HG02938 (cell line): ENCODE measurements around the gene SPHKAP.
"Not testable (repeated sequence)": the region's sequence is repeated elsewhere in the genome, so short reads cannot be mapped to it uniquely, and the experiment has no call there.

Experiments used
- ATAC-seq: cut with Tn5 transposase; IDR thresholded peaks from one replicate; pipeline ENCODE4 v1.9.1; 2021; ENCODE audit warnings: mild to moderate bottlenecking, moderate library complexity; ENCODE audit not compliant: unreplicated experiment

The SPHKAP gene

GRCh38 chr2:228039752-228040534 lies 141.5 kb downstream of the SPHKAP start:
- ATAC-seq = peak; percentile 97

- no peak for ATAC-seq
Observed at GRCh38 chr2:228038967-228039366, 142.5 kb downstream of the SPHKAP start.

- no peak for ATAC-seq
Observed at GRCh38 chr2:228037915-228038314, 143.6 kb downstream of the SPHKAP start.

DNA sequence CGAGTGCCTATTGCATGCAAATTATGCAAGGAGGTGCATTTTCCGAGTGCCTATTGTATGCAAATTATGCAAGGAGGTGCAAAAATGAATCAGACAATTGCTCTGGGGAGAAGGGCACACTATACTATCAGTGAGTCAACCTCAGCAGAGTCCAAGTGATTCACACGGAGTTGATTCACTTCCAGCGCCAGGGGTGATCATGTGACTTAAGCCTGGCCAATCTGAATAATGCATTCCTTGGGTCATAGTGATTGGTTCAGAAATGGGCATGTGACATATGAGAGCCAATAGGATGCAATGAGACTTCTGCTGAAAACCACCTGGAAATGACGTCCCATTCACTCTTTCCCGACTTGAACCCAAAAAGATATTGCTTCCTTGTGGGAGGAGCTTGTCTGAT lies 157.9 kb downstream of the SPHKAP start:
- ATAC-seq = no peak

DNA sequence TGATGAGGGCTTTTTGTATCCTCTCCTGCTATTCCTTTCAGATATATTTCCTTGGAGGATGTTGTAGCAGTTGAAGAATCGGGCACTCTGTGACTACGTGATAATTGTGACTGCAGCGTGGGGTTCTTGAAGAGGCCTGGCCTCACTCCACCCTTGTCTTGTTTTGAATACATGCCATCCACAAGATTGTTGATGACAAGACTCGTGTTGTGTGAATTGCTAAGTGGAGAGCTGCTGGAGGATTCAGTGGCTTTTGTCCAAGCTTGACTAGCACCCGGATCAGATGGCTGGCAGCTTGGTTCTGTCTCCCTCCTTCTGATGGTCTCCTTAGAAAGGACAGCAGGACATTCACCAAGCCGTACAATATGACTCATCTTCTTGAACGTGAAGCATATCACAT lies 163.2 kb downstream of the SPHKAP start:
- ATAC-seq = no peak

DNA sequence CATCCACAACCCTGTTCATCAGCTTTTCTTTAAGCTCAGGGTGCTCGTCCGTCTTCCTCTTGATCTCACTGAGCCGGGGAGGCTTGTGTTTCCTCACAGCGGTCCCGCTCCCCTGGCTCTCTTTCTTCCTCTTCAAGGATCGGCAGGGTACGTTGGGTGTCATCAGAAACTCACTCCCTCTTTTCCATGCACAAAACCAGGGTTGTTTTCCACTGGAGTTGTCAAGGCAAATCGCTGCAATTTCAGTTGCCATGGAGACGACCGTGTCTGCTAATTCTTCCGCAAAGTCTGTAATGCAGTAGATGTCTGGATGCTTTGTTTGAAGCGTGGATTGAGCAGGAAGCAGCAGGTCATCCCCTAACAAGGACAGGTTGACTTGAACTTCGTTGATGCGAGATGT lies 163.7 kb downstream of the SPHKAP start:
- no peak for ATAC-seq

DNA sequence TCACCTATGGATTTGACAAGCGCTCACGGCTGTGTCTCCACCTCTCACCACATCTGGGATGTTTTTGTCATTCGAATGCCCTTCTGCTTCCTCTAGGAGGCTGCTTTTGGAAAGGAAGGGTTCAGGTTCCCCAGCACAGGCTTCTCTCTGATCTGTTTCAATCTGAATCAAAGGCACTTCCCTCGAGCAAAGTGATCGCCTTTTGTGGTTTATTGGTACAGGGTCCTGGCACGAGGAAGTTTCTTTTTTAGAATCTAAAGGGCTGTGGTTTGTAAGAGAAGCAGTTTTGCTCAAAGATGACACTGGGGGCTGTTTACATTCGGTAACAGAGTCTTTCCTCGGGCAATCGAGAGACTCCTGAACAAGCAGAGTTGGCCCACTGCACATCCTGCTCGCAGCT lies 165.1 kb downstream of the SPHKAP start:
- no peak for ATAC-seq

GRCh38 chr2:228015741-228016140 lies 165.7 kb downstream of the SPHKAP start:
- no peak for ATAC-seq

- ATAC-seq = no peak
Observed at GRCh38 chr2:227996366-227996765, 185.1 kb downstream of the SPHKAP start.

GRCh38 chr2:227990937-227991336 lies 190.6 kb downstream of the SPHKAP start:
- ATAC-seq = no peak

GRCh38 chr2:227973241-227973640 lies 208.2 kb downstream of the SPHKAP start:
- no peak for ATAC-seq

DNA sequence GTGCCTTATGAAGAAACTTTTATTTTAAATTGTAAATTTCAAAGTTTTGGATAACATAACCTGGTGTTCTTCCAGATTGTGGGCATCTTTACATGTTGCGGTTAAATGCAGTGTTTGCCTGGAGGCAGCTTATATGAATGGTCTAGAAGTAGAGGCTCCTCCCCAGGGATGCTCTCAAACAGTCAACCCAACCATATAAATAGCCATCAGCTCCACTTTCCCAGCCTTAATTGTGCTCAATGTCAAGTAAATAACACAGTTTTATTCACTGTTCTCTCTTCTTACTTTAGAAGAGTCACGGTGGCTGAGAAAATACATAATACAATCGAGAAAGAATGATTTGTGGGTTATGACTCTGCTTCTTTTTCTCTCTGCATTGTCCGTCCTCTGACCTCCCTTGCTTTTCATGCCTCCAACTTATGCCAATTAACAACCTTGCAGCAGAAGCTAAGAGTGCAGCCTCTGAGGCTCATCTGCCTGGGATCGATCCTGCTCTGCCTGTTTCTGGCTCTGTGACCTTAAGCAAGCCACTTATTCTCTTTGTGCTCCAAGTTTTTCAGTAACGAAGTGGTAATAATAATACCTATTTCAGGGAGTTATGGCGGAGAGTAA lies 209.8 kb downstream of the SPHKAP start:
- no peak for ATAC-seq

GRCh38 chr2:227960317-227960716 lies 221.2 kb downstream of the SPHKAP start:
- no peak for ATAC-seq

DNA sequence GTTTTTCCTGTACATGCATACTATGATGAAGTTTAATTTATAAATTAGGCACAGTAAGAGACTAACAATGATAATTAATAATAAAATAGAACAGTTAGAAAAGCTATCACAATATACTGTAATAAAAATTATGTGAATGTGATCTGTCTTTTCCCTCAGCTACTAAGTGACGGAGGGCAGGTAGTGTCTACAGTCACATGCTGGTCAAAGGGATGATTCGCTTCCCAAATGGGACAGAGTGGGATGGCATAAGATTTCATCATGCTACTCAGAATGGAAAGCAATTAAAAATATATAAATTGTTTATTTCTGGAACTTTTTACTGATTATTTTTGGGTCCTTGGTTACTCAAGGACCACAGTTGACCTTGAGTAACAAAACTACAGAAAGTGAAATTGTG lies 238.5 kb downstream of the SPHKAP start:
- ATAC-seq = no peak

DNA sequence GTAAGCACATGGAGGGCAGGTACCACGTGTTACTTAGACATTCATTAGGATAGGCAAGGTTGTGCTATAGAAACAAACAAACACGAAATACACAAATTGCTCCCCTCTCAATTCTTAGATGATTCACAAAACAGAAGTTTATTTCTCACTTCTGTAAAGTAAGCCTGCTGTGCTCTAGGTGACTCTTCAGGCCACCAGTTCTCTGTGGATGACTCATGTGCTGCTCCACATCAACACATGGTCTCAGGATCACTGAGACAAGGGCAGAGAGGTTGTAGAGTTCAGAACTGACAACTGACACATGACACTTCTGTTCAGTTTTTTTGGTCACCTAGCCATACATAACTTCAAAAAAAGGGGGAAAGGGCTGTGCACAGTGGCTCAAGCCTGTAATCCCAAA lies 239.5 kb downstream of the SPHKAP start:
- ATAC-seq = peak; percentile 78

- peak; percentile 36 for ATAC-seq
Observed at GRCh38 chr2:227939271-227940027, 242.0 kb downstream of the SPHKAP start.

GRCh38 chr2:227936249-227936648 lies 245.2 kb downstream of the SPHKAP start:
- ATAC-seq = not testable (repeated sequence)

- ATAC-seq = no peak
Observed at GRCh38 chr2:227933884-227934283, 247.6 kb downstream of the SPHKAP start.

DNA sequence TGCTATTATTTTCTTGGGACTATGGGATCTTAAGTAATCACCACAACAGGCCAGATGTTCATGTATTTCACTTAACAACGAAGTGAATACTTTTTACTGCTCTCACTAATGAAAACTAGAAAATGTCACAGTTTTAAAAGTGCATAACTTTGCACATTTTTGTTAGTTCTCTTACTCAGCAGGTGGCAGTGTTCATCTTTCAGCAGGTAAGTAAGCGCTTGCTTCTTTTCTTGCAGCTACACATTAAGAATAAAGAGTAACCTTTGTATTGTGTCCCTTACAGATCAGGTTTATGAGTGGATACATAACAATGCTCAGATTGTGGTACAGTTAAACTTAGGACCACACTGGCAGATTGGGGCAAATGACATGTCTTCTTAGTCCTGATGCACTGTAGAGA lies 249.1 kb downstream of the SPHKAP start:
- no peak for ATAC-seq

DNA sequence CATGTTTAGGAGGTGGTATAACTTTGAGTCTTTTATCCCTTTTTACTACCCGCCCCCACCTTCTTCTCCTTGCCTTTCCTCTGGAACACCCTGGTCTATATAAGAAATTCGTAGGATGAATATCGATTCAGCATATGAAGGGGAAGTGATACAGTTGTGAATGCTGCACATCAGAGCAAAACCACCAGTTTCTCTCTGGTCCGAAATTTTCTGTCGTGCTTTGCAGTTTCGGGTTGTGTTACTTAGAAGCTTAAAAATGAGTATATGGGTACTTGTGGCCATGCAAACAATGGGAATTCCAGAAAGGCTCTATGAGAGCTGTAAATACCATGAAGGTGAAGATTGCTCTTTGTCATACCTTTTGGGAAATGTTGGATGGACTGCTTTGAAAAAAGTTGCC lies 249.5 kb downstream of the SPHKAP start:
- peak; percentile 48 for ATAC-seq
